ENCODE results near the gene BCL7A.

Gene BCL7A

GRCh38 chr12:122079532-122080081, 57.9 kb downstream of the BCL7A start:
- FAIRE-seq = no peak

DNA sequence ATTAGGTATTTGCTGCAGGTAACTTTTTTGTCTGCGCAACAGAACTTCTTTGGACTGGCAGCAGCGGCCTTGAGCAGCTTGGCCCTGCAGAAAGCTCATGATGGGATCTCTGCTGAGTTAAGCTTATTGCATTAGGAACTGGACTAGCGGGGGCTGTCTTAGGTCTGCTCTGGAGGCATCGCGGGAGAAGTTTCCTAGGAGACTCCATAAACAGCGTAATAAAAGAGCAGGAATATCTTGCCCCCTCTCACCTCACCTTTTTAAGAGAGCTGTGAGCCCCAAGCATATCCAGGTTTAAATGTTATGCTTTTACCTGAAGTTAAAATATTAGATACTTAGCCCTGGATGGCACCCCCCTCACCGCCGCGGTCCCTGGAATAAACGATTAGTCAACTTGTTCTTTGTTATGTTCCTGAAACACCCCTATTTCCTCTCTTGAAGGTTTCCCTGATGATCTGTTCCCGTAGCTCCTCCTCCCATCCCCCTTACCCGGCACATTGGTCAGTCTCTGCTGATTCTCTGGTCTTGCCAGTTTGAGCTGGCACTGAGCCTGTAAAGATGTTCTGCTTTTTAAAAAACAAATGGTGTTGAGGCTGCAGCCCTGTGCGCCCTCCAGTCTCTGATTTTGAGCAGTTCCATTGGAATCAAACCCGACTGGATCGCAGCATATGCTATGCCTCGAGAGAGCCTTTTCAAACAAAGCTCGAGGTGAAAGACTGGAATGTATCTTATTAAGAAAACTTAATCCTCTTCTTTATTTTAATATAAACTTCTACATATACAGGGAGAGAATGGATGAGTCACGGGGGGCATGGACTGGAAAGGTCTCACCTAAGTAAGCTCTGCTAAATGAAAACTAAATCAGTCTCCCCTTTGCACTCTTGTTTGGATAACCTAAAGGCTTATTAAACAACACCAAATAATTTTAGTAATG, 58.7 kb downstream of the BCL7A start:
- no peak for FAIRE-seq

GRCh38 chr12:122081083-122081696, 59.5 kb downstream of the BCL7A start:
- FAIRE-seq = no peak

- FAIRE-seq = no peak
Observed at GRCh38 chr12:122081697-122082221, 60.1 kb downstream of the BCL7A start.

GRCh38 chr12:122082621-122083356, 61.1 kb downstream of the BCL7A start:
- FAIRE-seq = no peak

GRCh38 chr12:122084857-122085405, 63.2 kb downstream of the BCL7A start:
- FAIRE-seq = no peak

DNA sequence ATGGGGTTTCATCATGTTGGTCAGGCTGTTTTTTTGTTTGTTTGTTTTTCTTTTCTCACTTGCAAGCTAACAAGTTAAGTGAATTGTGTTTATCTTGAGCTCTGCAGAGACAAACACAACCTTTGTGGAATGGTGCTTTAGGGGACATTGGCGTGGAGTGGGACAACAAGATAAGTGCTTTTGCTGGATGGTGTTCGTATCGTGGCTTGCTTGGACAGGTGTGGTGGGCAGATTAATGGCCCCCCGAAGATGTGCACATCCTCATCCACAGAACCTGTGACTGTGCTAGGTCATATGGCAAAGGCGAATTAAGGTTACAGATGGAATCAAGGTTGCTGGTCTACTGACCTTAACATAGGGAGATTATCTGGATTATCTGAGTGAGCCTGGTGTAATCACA, 63.9 kb downstream of the BCL7A start:
- FAIRE-seq = no peak

DNA sequence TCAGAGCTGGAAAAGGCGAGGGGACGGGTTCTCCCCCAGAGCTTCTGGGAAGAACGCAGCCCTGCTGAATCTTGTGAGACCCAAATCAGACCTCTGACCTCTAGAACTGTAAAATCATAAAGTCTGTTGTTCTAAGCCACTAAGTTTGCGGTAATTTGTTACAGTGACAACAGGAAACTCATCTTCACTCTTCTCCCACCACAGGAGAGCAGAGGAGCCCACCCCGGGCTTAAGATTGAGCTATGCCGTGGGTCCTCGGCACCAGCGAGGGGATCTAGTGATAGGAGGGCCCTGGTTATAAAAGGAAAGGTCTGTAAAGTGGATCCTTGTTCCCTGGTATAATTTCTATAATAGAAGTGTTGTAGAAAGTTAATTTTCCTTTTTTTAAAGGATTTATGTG, 64.4 kb downstream of the BCL7A start:
- FAIRE-seq = no peak

GRCh38 chr12:122086641-122087285, 65.1 kb downstream of the BCL7A start:
- FAIRE-seq = no peak

- no peak for FAIRE-seq
Observed at GRCh38 chr12:122087431-122088178, 65.9 kb downstream of the BCL7A start.

DNA sequence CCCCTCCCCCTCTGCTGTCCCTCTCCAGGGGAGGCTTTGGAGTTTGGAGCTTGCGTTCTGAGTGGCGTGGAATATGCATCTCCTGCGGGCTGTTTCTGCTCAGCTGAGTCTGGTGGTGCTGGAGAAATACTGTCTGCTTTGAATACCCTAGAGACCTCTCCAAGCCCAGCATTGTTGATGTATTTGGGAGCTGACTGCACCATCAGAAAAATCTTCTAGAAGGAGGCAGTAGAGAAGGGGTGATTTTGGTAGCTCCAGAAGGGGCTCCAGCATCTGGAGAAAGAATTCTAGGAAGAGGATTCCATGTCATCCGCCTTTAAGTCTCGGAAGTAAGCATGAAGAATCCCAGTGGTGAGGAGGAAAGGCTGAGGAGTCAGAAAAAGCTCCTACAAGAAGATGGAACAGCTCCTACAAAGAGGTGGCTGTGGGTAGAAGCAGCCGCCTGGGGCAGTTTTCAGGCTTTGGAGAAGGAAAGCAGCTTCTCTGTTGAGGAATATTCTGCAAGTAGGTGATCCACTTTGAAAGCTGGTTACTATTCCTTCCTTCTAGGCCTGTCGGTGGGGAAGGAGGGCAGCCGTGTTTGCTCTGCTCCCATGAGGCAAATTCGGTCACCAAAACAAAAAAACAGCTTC, 66.6 kb downstream of the BCL7A start:
- FAIRE-seq = no peak

- FAIRE-seq = no peak
Observed at GRCh38 chr12:122089077-122089476, 67.4 kb downstream of the BCL7A start.

DNA sequence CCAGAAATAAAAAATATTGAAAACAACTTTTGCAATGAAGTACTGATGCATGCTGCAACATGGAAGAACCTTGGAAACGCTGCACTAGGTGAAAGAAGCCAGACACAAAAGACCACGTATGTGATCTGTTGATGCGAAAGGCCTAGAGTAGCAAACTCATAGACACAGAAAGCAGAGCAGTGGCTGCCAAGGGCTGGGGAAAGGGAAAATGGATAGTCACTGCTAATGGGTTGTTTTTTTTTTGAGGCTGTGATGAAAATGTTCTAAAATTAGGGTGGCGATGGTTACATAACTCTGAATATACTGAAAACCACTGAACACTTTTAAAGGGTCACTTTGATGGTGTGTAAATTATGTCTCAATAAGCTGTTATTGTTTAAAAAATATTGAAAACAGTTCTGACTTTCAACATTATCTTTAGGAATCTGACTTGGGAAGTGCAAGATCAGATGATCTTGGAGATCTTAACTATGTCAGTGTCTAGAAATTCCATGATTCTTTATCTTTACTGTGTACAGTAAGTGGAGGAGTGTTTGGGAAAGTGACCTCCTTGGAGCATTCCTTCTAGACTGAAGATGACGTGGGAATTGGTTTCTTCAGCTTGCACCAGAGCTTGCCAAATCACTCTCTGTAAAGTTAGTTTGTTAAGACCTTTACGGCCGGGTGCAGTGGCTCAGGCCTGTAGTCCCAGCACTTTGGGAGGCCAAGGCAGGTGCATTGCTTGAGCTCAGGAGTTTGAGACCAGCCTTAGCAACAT, 69.3 kb downstream of the BCL7A start:
- no peak for FAIRE-seq

DNA sequence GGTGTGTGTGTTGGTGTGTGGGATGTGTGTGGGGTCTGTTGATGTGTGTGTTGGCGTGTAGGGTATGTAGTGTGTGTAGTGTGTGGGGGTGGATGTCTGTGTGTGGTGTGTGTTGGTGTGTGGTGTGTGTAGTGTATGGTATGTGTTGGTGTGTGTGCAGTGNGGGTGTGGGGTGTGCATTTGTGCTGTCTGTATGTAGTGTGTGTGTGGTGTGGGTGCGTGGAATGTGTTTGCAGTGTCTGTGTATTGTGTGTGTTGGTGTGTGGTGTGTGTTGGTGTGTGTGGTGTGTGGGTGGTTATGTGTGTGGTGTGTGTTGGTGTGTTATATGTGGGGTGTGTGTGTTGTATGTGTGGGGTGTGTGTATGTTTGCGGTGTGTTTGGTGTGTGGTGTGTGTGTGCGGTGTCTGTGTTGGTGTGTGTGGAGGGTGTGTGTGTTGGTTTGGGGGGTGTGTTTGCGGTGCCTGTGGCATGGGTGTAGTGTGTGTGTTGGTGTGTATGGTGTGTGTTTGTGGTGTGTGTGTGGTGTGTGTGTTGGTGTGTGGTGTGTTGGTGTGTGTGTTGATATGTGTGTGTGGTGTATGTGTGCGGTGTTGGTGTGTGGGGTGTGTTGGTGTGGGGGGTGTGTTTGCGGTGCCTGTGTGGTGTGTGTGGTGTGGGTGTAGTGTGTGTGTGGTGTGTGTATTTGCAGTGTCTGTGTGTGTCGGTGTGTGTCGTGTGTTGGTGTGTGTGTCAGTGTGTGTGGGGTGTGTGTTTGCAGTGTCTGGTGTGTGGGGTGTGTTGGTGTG, 71.6 kb downstream of the BCL7A start:
- no peak for FAIRE-seq

DNA sequence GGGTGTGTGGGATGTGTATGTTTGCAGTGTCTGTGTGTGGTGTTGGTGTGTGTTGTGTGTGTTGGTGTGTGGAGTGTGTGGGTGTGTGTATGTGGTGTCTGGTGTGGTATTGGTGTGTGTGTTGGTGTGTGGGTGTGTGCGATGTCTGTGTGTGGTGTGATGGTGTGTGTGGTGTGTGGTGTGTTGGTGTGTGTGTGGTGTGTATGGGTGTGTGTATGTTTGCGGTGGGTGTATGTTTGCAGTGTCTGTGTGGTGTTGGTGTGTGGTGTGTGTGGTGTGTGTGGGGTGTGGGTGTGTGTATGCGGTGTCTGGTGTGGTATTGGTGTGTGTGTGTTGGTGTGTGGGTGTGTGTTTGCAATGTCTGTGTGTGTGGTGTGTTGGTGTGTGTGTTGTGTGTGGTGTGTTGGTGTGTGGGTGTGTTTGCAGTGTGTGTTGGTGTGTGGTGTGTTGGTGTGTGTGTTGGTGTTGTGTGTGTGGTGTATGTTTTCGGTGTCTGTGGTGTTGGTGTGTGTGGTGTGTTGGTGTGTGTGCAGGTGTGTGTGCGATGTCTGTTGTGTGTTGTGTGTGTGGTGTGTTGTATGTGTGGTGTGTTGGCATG, 72.6 kb downstream of the BCL7A start:
- no peak for FAIRE-seq

DNA sequence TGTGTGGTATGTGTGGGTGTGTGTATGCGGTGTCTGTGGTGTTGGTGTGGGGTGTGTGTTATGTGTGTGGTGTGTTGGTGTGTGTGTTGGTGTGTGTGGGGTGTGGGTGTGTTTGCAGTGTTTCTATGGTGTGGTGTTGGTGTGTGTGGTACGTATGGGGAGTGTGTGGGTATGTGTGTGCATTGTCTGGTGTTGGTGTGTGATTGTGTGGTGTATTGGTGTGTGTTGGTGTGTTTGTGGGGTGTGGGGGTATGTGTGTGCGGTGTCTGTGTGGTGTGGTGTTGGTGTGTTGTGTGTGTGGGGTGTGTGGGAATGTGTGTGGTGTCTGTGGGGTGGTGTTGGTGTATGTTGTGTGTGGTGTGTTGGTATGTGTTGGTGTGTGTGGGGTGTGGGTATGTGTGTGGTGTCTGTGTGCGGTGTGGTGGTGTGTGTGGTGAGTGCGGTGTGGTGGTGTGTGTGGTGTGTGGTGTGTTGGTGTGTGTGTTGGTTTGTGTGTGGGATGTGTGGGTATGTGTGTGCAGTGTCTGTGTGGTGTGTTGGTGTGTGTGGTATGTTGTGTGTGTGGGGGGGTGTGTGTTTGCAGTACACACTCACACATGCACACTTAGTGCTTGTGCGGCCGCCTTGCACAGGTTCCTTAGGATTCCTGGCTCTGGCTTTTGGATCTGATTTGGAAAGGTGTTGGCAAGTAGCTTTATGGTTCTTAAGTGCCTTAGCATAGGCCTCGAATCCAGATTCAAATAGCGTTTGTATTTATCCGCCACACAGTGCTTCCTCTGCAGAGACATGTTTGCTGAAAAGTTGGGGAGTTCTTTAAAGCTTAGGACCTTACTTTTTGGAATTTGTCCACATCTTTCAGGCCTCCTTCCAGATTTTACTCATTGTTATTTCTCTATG, 73.3 kb downstream of the BCL7A start:
- no peak for FAIRE-seq

- no peak for FAIRE-seq
Observed at GRCh38 chr12:122096014-122096413, 74.3 kb downstream of the BCL7A start.
